OCI-M1 (cell line): ENCODE results near the gene ZDHHC14.

Experiments used
- DNase-seq: peaks from one replicate; lab custom pipeline; 2025; lab: John Stamatoyannopoulos, UW

ZDHHC14 gene

GRCh38 chr6:157492741-157493140 lies 111.8 kb downstream of the ZDHHC14 start:
- no peak for DNase-seq

- DNase-seq = no peak
Observed at GRCh38 chr6:157493173-157493572, 112.2 kb downstream of the ZDHHC14 start.

GRCh38 chr6:157493576-157493975 lies 112.6 kb downstream of the ZDHHC14 start:
- DNase-seq = no peak

- DNase-seq = no peak
Observed at GRCh38 chr6:157494132-157494710, 113.2 kb downstream of the ZDHHC14 start.

- no peak for DNase-seq
Observed at GRCh38 chr6:157496534-157497095, 115.6 kb downstream of the ZDHHC14 start.

GRCh38 chr6:157497579-157497978 lies 116.6 kb downstream of the ZDHHC14 start:
- DNase-seq = no peak

GRCh38 chr6:157498817-157499216 lies 117.8 kb downstream of the ZDHHC14 start:
- no peak for DNase-seq

- DNase-seq = no peak
Observed at GRCh38 chr6:157500022-157500421, 119.0 kb downstream of the ZDHHC14 start.

GRCh38 chr6:157503018-157503747 lies 122.2 kb downstream of the ZDHHC14 start:
- peak; percentile 28 for DNase-seq

- peak; percentile 26 for DNase-seq
Observed at GRCh38 chr6:157505912-157506491, 125.0 kb downstream of the ZDHHC14 start.

- peak; percentile 22 for DNase-seq
Observed at GRCh38 chr6:157510323-157511188, 129.6 kb downstream of the ZDHHC14 start.

- no peak for DNase-seq
Observed at GRCh38 chr6:157511682-157512381, 130.8 kb downstream of the ZDHHC14 start.

GRCh38 chr6:157512382-157512682 lies 131.3 kb downstream of the ZDHHC14 start:
- no peak for DNase-seq

- DNase-seq = no peak
Observed at GRCh38 chr6:157513004-157513603, 132.1 kb downstream of the ZDHHC14 start.

- no peak for DNase-seq
Observed at GRCh38 chr6:157513619-157514485, 132.9 kb downstream of the ZDHHC14 start.

- peak; percentile 93 for DNase-seq
Observed at GRCh38 chr6:157514659-157515496, 133.9 kb downstream of the ZDHHC14 start.

- DNase-seq = no peak
Observed at GRCh38 chr6:157516319-157517026, 135.5 kb downstream of the ZDHHC14 start.

GRCh38 chr6:157517601-157518359 lies 136.8 kb downstream of the ZDHHC14 start:
- no peak for DNase-seq
